ENCODE results near the gene TRIM47.
A peak's percentile ranks its signal among the peaks of the same experiment; 100 is the strongest.

The TRIM47 gene

GRCh38 chr17:75909051-75909811, 30.9 kb upstream of the TRIM47 start:
- DNase-seq (ENCODE audit: low read depth in 2 of 2): no peak

DNA sequence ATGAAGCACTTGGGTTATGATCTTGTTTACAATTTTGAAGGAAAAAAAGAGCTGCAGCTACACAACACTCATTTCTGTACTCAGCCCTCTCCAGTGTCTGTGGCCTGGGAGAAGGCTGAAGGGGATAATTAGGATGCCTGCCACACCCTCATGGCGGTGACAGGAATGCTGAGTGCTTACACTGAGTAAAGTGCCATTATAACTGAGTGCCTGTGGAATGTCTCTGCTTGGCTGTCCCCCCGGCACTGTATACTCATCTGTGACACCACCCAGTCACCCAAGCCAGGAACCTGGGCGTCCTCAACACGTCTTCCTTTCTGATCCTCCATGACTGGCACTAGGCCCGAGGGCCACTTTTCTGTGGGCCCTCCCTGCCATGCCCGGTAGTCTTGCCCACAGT, 29.8 kb upstream of the TRIM47 start:
- DNase-seq (ENCODE audit: low read depth in 2 of 2): no peak

DNA sequence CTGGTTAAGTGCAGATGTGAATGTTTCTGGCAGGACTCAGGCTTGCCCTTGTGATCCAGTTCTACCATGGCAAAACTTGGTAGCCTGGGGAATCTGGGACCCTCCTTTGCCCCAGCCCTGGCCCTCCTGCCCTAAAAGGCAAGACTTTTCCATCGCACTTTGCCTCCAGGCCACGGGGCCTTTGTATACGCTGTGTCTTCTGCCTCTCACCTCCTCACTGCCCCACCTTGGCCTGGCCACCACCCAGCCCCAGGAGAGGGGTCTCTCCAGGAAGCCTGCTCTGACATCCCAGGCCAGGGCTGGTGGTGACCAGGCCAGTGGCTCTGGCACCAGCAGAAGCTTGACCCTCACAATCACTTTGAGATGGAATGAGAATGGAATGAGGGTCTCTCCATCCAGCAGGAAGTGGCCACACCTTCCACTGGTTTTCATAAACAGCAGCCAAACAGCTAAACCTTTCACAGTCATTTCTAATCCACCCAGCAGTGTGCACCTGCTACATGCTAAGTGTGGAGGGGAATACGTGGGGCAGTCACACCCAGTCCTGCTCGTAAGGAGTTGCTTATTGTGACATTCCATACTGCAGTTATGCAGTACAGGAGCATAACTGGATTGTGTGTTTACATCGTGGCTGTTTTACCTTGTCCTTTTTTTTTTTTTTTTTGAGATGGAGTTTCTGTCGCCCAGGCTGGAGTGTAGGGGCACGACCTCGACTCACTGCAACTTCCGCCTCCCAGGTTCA, 27.9 kb upstream of the TRIM47 start:
- no peak for DNase-seq (ENCODE audit: low read depth in 2 of 2)

DNA sequence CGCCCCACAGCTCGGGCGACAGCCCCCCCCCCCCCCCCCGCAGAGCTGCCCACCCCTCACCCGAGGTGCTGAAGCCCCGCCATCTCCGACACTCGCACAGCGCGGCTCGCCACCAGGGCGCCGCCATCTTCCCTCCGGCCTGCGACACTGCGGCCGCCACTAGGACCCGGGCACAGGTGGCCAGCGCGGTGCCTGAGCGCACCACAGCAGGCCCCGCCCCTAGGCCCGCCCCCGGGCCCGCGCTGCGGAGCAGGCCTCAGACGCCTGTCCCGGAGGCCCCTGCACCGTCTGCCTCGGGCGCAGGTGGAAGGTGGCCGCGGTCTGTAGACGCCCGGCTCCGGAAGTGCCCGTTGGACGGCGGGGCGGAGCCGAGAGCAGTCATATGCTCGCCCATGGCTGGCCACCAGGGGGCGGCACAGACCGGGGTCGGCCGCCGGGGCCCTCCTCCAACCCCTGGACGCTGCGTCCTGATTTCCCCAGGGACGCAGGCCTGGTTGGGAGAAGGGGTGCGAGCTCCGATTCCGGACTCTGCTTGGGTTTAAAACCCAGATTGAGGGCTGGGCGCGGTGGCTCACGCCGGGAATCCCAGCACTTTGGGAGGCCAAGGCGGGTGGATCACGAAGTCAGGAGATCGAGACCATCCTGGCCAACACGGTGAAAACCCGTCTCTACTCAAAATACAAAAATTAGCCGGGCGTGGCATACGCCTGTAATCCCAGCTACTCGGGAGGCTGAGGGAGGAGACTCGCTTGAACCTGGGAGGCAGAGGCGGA, 26.6 kb upstream of the TRIM47 start, which contains the start of gene MRPL38:
TSS of gene MRPL38 (minus strand) at position 136 of the 773 bp plus-strand sequence. CDS start at position 127, 9 bp downstream.
- DNase-seq (ENCODE audit: low read depth in 2 of 2): peak; percentile 85 to 87

DNA sequence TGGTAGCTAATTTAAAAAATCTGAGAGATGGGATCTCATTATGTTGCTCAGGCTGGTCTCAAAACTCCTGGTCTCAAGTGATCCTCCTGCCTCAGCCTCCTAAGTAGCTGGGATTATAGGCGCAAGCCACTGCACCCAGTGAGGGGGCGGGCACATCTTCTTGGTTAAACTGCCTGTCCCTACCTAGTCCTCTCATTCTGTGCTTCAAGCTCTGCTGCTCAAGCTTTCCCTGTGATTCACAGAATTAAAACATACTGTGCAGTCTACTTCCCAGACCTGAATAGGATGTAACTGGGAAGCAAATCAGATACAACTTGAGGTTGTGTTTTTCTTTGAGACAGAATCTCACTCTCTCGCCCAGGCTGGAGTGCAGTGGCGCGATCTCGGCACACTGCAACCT, 24.0 kb upstream of the TRIM47 start:
- DNase-seq (ENCODE audit: low read depth in 2 of 2): no peak

GRCh38 chr17:75901727-75902126, 23.3 kb upstream of the TRIM47 start:
- DNase-seq (ENCODE audit: low read depth in 2 of 2): no peak

- no peak for DNase-seq (ENCODE audit: low read depth in 2 of 2)
Measured at GRCh38 chr17:75900691-75901533, 22.5 kb upstream of the TRIM47 start.

DNA sequence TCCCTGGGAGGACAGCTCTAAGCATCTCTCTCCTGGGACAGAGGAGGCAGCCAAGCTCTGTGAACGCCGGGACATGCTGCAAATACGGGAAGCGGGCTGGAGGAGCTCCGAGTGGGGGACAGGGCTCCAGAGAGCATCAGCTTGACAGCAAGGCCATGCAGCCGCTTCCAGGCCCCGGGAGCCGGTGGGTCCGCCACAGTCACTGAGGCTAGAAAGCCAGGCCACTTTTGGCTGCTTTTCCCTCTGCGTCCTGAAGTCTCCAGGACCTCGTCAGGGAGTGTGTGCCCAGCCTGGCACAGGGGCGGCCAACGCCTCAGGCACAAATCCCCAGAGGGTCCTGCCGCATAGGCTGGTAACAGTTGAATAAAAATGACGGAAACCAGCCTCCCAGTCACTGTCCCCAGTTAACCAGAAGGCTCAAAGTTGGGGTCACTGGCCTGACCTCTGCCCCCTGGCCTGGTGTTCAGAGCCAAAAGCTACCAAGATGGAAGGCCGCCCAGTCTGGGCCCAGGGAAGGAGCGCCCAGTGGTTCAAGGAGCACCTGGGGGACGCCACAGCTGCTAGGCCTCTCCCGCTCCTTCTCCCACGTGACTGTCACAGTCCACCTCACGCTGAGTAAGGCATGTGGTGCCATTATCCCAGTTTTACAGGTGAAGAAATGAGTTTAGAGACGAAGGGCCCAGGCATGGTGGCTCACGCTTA, 21.5 kb upstream of the TRIM47 start:
- no peak for DNase-seq (ENCODE audit: low read depth in 2 of 2)

DNA sequence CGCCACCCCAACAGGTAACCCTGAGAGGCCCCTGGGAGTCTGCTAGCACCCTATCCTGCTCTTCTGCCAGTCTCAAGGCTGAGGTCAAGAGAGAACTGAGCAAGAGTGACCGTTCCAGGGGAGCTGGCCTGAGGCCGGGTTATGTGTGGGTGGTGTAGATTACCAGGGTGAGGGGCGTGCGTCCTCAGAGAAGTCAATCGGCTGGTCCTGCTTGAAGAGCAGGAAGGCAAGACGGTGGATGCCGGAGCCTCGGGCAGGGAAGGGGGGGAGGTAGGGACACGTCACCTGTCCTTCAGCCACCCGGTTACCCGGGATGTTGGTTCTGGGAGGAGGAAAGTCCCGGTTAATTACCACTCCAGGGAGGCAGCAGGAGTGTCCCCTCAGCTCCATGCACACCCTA, 21.0 kb upstream of the TRIM47 start:
- DNase-seq (ENCODE audit: low read depth in 2 of 2): no peak

- DNase-seq (ENCODE audit: low read depth in 2 of 2): no peak
Measured at GRCh38 chr17:75898791-75899190, 20.4 kb upstream of the TRIM47 start.

DNA sequence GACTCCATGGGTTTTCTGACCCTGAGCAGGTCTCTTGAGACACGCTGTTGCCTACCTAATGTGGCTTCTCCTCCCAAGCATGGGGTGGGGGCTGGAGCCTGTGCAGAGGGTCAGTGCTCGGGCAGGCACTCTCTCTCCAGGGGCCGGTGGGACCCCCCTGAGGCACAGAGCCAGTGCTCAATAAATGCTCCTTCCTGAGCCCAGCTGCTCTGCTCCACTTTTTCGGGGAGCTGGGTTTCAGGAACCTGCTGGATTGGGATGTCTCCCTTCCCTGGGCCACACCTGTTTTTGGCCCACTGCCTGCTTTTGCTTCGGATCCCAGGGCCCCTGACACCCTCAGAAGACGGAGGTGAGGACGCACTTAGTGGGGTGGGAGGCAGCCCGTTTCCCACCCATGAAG, 19.7 kb upstream of the TRIM47 start:
- no peak for DNase-seq (ENCODE audit: low read depth in 2 of 2)

- DNase-seq (ENCODE audit: low read depth in 2 of 2): no peak
Measured at GRCh38 chr17:75897160-75898019, 19.0 kb upstream of the TRIM47 start.

DNA sequence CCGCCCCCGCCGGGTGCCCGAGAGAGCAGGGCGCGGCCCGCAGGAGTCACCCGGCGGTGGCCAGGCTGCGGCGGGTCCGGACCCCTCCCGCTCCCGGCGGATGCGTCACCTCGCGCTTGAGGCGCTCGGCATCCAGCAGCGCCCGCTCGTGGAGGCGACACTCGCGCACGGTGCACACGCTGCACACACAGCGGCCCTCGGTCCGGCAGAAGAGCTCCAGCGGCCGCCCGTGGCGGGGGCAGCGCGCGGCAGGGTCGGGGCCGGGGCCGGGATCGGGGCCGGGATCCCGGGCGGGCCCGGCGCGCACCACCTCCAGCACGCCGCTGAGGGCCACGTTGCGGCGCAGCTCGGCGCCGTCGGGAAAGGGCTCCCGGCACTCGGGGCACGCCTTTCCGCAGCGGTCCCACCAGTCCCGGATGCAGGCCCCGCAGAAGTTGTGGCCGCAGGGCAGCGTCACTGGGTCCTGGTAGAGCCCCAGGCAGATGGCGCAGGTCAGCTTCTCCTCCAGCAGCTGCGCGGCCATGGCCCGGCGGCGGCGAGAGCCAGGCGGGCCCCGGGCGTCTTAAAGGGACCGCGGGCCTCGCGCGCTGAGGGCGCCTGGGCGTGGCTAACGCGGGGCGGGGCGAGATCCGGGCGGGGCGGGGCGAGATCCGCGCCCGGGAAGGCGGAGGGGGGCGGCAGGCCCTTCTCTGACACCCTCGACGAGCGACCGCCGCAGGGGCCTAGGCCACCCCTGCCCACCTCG, 18.2 kb upstream of the TRIM47 start, which contains the start of gene TRIM65:
TSS of gene TRIM65 (minus strand) at position 537 of the 745 bp plus-strand sequence. CDS start at position 523, 14 bp downstream.
- peak; percentile 58 to 65 for DNase-seq (ENCODE audit: low read depth in 2 of 2)

DNA sequence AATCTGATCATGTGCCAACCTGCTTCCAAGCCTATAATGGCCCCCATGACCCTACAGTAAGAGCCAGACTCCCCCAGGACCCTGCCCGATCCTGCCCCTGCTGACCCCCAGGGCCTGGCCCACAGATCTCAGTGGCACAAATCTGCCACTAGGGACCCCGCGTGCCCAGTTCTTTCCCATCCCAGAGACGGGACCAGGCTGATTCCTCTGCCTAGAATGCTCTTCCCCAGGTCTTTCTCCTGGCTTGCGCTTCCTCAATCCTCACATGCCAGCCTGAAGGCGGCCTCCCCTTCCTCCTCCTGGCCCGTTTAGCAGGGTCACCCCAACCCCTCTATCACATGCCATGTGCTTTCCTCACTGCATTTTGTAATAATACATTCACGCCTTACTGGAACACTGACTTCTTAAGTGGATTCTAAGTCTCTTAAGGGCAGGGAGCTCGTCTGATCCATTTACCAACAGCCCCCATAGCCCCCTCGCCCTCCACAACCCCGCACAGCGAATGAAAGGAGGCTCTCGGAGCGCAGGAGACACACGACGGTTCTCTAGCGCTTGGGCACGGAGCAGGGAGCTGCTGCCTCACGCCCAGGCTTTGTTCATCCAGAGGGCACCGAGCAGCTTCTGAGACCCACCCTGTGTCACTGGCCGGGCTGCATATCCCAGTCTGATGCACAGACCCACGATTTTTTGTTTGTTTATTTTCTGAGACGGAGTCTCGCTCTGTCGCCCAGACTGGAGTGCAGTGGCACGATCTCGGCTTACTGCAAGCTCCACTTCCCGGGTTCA, 17.2 kb upstream of the TRIM47 start:
- no peak for DNase-seq (ENCODE audit: low read depth in 2 of 2)

DNA sequence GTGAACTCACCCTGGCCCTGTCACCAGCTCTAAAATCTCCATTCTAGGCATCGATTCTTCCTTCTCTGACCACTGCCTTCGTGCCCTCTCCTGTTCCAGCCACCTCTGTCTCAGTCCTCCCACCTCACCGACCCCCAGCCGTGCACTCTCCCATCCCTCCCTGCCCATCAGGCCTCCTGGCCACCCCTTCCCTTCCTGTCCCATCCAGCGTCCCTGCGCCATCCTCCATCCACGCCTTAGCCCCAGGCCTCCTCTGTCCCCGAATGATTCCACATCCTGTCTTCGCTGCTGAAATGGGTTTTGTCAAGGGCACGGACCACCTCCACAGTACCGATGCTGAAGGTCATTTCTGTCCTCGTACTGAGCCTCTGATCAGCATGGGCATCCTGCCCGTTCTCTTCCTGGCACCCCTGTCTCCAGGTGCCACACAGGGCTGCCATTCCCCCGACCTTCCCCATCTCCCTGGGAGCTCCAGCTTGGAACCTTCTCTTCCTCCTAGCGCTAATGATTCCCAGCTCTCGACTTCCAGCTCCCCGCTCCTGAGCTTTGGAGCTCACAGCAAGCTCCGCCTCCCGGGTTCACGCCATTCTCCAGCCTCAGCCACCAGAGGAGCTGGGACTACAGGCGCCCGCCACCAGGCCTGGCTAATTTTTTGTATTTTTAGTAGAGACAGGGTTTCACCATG, 15.8 kb upstream of the TRIM47 start:
- DNase-seq (ENCODE audit: low read depth in 2 of 2): no peak

DNA sequence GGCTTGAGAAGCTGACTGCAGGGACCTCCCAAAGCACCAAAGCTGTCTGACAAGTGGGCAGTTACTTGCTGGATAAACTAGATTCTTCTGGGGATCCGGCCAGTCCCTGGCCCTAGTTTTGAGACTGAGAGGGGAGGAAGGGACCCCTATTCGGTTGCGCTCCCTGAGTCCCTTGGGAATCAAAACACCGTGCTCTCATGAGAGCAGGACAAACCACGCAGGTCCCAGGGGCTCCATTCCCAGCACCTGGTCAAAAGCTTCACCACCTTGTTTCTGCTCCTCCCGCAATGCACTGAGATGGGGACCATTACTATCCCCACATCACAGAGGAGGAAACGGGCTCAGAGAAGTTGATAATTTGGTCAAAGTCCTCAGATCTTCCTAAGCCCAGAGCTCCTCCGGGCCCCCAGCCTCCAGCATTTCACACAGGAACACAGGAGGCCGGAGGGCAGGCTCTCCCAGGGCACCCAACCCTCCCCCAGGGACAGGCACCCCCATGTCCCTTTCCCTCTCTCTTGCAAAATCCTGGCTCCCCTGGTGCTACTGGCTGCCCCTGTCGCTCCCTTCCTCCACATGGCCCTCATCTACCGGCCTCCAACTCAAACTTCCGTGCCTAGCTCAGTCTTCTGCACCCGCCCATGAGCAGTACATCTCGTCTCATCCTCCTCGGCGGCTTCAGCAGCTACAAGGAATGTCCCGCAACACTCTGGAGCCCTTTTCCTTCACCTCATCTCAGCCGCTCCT, 15.1 kb upstream of the TRIM47 start:
- DNase-seq (ENCODE audit: low read depth in 2 of 2): no peak
